GM21529 (cell line): ENCODE results near the gene CAMTA2.

Experiments
- ATAC-seq: cut with Tn5 transposase; IDR thresholded peaks from one replicate; pipeline ENCODE4 v1.9.1; 2021; ENCODE audit not compliant: unreplicated experiment

CAMTA2 gene

DNA sequence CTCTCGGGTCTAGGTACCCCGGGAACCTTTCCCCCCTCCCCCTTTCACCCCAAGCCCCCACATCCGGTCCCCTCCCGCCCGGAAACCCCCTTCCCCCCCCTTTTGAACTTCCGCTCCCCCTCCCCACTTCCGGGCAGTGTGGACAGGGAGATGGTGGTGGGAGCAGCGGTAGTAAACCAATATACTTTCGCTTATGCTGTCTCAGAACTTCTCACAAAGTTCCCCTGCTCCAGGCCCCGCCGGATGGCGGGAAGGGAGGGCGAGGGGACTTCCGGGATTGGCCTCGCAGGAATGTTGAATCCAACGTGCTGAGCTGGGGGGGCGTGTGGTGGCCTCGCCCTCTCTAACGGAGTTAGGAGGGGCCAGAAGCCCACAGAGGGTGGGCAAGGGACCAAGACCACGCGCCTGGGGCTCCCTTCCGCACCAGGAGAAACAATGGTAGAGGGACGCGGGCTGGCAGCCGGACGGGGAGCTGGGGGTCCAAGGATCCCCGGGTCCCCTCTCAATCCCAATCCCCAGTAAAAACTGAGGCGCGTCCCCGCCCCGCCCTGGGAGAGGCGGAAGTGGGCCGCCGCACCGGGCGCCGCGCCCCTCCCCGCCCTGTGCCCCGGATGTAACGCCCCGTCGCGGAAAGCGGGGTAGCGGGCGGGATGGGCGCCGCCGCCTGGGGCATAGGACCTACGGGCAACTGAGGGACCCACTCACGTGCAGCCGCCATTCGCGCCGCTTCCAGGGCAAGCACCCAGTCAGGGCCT is 39.9 kb downstream of the CAMTA2 start:
- no peak for ATAC-seq

DNA sequence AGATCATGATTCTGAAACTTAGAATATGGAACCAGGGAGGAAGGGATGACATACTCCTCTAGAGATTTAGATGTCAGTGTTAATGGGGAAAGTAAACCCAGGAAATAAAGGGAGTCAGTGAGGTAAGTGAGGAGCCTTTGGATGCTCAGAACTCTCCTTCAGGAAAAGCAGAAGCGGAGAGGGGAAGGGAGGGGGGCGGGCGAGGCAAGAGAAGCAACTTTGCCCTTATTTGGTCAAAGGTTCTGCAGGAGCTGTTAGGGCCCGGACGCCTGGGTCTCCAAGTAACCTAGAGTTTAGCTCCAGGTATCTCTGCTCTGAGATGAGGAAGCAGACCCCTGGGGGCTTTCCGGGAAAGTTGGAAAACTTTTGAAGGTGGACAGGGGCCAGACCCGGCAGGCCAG is 40.5 kb downstream of the CAMTA2 start:
- ATAC-seq, result no peak

- no peak for ATAC-seq
These were observed 41.0 kb downstream of the CAMTA2 start for GRCh38 chr17:4946312-4946976.

GRCh38 chr17:4945944-4946280 is 41.6 kb downstream of the CAMTA2 start:
- no peak for ATAC-seq

GRCh38 chr17:4945176-4945943 is 42.1 kb downstream of the CAMTA2 start:
- peak; percentile 27 for ATAC-seq

DNA sequence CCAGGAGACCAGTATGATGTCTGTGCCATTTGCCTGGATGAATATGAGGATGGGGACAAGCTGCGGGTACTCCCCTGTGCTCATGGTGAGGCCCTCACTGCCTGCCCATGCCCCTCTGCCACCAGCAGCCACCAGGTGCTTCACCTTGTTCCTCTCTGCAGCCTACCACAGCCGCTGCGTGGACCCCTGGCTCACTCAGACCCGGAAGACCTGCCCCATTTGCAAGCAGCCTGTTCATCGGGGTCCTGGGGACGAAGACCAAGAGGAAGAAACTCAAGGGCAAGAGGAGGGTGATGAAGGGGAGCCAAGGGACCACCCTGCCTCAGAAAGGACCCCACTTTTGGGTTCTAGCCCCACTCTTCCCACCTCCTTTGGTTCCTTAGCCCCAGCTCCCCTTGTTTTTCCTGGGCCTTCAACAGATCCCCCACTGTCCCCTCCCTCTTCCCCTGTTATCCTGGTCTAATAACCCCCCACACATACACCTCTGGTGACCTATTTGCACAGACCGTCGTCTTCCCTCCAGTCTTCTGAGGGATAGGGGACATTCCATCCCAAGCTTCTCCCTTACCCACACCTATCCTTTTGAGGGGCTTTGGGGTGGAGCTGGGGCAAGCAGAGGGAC is 42.8 kb downstream of the CAMTA2 start:
- ATAC-seq, result no peak

GRCh38 chr17:4944163-4944553 is 43.3 kb downstream of the CAMTA2 start:
- ATAC-seq, result no peak

- ATAC-seq, result no peak
These were observed 44.5 kb downstream of the CAMTA2 start for GRCh38 chr17:4942760-4943508.

GRCh38 chr17:4941319-4941610 is 46.2 kb downstream of the CAMTA2 start:
- ATAC-seq, result no peak

DNA sequence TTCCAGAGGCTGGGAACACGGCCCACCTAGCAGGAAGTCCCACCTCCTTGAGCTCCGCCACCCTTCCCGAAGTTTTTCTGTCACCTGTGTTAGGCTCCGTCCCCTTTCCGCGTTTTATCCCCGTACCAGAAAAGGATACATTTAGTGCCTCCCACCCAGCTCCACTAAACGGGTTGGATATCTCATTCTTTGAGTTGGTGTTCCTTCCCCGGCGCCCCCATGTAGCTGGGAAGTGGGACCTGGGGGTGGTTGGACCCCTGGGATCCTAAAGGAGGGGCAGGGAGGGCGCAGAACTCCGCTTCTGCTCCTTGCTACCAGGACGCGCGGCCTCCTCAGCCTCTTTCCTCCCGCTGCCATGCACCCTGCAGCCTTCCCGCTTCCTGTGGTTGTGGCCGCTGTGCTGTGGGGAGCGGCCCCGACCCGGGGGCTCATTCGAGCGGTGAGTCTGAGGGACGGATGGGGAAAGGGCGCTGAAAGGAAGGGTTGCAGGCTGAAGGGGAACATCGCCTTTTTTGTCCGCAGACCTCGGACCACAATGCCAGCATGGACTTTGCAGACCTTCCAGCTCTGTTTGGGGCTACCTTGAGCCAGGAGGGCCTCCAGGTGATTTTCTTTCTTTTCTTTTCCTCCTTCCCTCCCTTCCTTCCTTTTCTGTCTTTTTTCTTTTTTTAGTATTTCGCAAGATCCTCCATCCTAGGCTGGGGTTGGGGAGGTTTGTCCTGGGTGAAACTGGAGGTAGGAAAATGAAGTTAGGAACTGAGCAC is 46.7 kb downstream of the CAMTA2 start:
- no peak for ATAC-seq

GRCh38 chr17:4939796-4940554 is 47.5 kb downstream of the CAMTA2 start, which contains the start of the genes RNF167 and SLC25A11:
TSS of gene RNF167 (plus strand) at chr17:4940268. CDS start at chr17:4940910, 642 bp downstream.
TSS of gene SLC25A11 (minus strand) at chr17:4940046. CDS start at chr17:4939910, 136 bp downstream.
- peak; percentile 69 for ATAC-seq

DNA sequence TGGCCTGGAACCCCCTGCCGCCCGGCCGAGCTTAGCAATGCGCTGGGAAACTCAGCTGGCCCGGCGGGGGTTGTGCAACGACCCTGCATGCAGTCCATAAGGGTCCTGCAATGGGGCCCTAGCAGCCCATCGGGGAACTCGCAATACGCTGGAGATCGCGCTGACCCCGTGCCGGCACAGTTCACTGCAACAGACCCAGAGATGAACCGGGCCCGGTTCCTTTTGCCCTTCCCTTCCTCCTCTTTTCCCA is 48.0 kb downstream of the CAMTA2 start:
- no peak for ATAC-seq

- ATAC-seq, result no peak
These were observed 48.6 kb downstream of the CAMTA2 start for GRCh38 chr17:4938688-4939545.

- no peak for ATAC-seq
These were observed 49.4 kb downstream of the CAMTA2 start for GRCh38 chr17:4938069-4938491.

DNA sequence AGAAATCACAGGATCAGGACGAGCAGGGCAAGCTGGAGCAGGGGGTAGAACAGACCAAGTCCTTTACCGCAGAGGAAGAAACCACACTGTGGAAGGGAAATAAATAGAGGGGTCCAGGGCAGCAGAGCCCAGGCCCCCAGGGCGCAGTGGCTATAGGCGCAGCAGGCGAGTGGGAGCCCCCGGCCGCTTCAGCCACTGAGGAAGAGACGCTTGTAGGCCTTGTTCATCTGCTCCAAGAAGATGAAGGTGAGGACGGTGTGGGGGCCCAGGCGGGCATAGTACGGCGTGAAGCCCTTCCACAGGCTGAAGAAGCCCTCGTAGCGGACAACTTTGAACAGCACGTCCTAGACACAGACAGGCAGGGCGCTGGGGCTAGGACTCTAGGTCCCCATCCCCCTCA is 49.9 kb downstream of the CAMTA2 start:
- no peak for ATAC-seq

DNA sequence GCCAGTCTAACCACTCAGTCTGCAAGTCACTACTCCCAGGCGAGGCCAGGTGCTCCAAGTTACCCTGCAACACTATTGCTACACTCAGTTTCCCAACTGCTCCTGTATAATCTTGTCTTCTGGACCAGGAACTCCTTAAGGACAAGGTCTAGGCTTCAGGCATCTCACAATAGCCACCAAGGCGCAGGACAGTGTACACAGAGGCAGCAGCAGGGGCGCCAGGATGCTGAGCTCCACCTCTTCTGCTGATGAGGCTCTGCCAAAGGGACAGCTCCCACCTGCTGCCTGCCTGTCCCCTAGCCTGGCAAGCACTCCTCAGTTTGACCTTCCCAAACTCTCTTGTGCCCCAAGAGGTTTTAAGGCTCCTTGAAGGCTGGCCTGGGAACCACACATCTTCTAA is 51.0 kb downstream of the CAMTA2 start:
- no peak for ATAC-seq

DNA sequence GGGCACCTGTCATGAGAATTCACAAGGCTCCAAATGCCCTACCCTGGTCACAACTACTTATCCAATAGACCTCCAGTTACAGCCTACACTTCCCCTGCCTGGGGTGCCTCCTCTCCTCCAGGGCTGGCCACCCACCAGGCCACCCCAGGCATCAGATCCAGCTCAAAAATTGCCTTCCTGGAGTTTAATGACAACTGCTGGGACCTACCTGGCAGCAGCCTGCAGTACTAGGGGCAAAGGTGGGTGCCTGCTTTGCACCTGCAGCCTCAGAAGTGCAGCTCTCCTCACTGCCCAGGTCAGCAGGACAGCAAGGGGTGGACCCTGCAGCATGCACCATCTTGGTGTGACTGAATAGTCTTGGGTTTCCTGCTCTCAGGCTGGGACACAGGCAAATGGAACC is 51.8 kb downstream of the CAMTA2 start:
- no peak for ATAC-seq

DNA sequence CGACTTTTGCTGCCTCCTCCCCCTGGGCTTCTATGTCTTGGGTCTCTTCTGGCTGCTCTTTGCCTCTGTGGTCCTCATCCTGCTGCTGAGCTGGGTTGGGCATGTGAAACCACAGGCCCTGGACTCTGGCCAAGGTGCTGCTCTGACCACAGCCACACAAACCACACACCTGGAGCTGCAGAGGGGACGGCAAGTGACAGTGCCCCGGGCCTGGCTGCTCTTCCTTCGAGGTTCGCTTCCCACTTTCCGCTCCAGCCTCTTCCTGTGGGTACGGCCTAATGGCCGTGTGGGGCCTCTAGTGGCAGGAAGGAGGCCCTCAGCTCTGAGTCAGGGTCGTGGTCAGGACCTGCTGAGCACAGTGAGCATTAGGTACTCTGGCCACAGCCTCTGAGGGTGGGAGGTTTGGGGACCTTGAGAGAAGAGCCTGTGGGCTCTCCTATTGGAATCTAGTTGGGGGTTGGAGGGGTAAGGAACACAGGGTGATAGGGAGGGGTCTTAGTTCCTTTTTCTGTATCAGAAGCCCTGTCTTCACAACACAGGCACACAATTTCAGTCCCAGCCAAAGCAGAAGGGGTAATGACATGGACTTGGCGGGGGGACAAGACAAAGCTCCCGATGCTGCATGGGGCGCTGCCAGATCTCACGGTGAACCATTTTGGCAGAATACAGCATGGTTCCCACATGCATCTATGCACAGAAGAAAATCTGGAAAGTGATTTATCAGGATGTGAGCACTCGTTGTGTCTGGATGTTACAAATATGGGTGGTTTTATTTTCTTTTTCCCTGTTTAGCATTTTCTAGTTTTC is 53.1 kb downstream of the CAMTA2 start:
- no peak for ATAC-seq
